ENCODE measurements around the gene MTNR1A.

DNA sequence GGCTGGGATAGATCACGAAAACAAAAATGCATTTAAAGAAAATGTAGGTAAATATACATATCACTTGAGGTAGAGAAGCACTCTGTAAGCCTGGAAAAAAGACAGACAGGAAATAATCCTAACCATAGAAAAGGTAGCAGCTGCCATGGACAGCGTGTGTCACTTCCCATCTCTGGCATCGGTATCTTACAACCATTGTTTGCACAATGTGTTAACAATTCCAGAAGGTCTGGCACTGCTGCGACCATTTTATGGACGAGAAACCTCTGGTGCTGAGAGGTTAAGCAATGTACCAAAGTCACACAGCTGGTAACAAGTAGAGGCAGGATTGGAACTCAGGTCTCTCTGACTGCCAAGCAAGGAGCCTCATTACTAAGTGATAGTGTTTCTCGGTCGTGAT, 1.7 kb upstream of the MTNR1A start:
- TF ChIP-seq, protein P1, sequence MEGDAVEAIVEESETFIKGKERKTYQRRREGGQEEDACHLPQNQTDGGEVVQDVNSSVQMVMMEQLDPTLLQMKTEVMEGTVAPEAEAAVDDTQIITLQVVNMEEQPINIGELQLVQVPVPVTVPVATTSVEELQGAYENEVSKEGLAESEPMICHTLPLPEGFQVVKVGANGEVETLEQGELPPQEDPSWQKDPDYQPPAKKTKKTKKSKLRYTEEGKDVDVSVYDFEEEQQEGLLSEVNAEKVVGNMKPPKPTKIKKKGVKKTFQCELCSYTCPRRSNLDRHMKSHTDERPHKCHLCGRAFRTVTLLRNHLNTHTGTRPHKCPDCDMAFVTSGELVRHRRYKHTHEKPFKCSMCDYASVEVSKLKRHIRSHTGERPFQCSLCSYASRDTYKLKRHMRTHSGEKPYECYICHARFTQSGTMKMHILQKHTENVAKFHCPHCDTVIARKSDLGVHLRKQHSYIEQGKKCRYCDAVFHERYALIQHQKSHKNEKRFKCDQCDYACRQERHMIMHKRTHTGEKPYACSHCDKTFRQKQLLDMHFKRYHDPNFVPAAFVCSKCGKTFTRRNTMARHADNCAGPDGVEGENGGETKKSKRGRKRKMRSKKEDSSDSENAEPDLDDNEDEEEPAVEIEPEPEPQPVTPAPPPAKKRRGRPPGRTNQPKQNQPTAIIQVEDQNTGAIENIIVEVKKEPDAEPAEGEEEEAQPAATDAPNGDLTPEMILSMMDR (IDR thresholded peaks at IDR 0.05; ENCODE audit: low read depth, low read length, poor library complexity, severe bottlenecking) = no peak
- no peak for TF ChIP-seq EZH2phosphoT487 (IDR thresholded peaks at IDR 0.05; ENCODE audit: borderline replicate concordance, low read length)
